ENCODE results near the gene PMEPA1. TPM values are rescaled to one million over a fixed set of nuclear protein-coding genes. Genes with fewer than 3 reads are reported as not detected.
A peak's percentile ranks its signal among the peaks of the same experiment; 100 is the strongest.

The PMEPA1 gene
- total RNA-seq, 4 donors from 2014 or later: 9.6 to 47.5 (median 18.9) TPM

DNA sequence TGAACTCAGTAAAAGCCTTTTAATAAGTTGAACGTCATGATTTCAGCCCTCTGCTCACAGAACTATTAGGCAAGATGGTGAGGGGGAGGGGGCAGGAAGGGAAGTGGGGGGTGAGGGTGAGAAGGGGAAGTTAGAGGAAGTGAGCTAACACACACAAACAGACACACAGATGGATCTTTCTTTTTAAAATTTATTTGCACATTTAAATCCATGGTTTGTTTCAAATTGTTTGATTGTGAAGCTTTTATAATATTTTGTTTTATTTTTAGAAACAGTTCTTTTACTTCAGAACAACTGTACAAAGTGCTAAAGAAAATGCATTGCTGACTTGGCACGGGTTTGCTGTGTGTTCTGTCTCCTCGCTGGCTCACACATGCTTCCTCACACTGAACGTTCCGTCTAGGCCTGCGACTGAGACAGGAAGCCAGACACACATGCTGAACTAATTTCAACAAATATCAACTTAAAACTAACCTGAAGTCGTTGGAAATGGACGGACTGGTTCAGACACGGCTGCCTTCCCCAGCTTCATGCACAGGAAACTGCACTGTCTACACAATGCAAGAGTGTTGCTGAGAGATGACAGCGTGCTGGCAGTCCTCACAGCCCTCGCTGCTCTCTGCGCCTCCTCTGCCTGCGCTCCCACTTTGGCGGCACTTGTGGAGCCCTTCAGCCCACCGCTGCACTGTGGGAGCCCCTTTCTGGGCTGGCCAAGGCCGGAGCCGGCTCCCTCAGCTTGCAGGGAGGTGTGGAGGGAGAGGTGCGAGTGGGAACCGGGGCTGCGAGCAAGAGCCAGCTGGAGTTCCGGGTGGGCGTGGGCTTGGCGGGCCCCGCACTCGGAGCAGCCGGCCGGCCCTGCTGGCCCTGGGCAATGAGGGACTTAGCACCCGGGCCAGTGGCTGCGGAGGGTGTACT is 81.5 kb downstream of the PMEPA1 start:
- peaks cover 0 to 25% (median 11%) of the 10 kb centered on the region in 3 donors for H3K4me1 ChIP-seq
- peak overlapping the region in 1 of 2 donors; percentile 23 for H3K4me3 ChIP-seq
- H3K36me3 ChIP-seq: no peaks in the 10 kb centered on the region
- WGBS, 2 donors (ENCODE audit: low coverage in 1 of 2): 13 to 29% methylated on average over 5 to 11 of the region's 29 CpGs
- TF ChIP-seq EP300 (IDR thresholded peaks at IDR 0.05): no peak
- no peak for TF ChIP-seq POLR2AphosphoS5 (IDR thresholded peaks at IDR 0.05)
- no peak for TF ChIP-seq POLR2A (IDR thresholded peaks at IDR 0.05)
- TF ChIP-seq, protein P1, sequence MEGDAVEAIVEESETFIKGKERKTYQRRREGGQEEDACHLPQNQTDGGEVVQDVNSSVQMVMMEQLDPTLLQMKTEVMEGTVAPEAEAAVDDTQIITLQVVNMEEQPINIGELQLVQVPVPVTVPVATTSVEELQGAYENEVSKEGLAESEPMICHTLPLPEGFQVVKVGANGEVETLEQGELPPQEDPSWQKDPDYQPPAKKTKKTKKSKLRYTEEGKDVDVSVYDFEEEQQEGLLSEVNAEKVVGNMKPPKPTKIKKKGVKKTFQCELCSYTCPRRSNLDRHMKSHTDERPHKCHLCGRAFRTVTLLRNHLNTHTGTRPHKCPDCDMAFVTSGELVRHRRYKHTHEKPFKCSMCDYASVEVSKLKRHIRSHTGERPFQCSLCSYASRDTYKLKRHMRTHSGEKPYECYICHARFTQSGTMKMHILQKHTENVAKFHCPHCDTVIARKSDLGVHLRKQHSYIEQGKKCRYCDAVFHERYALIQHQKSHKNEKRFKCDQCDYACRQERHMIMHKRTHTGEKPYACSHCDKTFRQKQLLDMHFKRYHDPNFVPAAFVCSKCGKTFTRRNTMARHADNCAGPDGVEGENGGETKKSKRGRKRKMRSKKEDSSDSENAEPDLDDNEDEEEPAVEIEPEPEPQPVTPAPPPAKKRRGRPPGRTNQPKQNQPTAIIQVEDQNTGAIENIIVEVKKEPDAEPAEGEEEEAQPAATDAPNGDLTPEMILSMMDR (IDR thresholded peaks at IDR 0.05): no peak
- H3K27me3 ChIP-seq: peaks cover 12% of the 10 kb centered on the region
- peaks cover 0 to 6% (median 0%) of the 10 kb centered on the region in 3 donors for H3K9me3 ChIP-seq
- ATAC-seq: peak; percentile 84
- H3K27ac ChIP-seq: peak overlapping the region in 3 of 4 donors; percentile 68 to 77 (median 71)

DNA sequence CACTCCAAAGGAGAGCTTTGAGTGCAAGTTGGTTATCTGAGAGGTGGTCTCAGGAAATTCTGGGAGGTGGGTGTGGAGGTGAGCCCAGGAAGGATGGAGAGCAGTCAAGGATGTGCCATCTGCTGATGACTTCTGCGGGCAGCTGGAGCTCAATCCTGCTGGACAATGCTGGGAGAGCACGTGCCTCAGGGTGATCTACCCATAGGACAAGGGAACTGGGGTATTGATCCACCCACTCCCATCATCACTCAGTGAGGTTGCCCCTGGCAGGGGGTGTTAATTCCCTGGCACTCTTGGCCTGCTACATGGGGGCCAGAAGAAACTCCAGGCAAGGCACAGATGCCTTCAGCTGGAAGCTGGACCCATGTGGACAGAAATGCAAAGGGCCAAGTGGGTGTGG is 82.5 kb downstream of the PMEPA1 start:
- peak overlapping the region in 3 of 4 donors; percentile 68 to 77 (median 71) for H3K27ac ChIP-seq
- no peak for ATAC-seq
- TF ChIP-seq, protein P1 (IDR thresholded peaks at IDR 0.05): no peak
- TF ChIP-seq POLR2AphosphoS5 (IDR thresholded peaks at IDR 0.05): no peak
- no peaks in the 10 kb centered on the region for H3K36me3 ChIP-seq
- no peak overlapping the region for H3K4me3 ChIP-seq
- peaks cover 17% of the 10 kb centered on the region for H3K27me3 ChIP-seq
- no CpG with 5 or more reads among the region's 2 CpGs for WGBS, 2 donors (ENCODE audit: low coverage in 1 of 2)
- H3K4me1 ChIP-seq: peaks cover 0 to 25% (median 11%) of the 10 kb centered on the region in 3 donors
- peaks cover 0 to 6% (median 0%) of the 10 kb centered on the region in 3 donors for H3K9me3 ChIP-seq

DNA sequence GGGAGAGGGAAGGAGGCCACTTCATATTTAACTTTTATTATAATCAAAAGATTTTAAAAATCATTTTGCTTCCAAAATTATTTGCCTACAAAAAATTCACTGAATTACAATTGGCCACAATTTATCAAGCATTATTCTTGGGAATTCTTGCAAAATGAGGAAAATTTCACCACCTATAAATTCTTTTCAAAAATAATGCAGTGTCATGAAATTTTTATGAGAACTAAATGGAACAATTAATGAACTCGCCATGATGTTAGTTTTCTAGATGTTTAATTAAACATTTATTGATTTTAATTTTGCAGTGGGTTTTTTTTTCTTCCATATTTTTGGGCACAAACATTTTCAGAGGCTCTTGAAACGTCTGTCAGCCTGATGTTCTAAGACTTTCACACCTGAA is 83.8 kb downstream of the PMEPA1 start:
- WGBS, 2 donors (ENCODE audit: low coverage in 1 of 2): 72 to 80% methylated on average over 2 of the region's 2 CpGs

DNA sequence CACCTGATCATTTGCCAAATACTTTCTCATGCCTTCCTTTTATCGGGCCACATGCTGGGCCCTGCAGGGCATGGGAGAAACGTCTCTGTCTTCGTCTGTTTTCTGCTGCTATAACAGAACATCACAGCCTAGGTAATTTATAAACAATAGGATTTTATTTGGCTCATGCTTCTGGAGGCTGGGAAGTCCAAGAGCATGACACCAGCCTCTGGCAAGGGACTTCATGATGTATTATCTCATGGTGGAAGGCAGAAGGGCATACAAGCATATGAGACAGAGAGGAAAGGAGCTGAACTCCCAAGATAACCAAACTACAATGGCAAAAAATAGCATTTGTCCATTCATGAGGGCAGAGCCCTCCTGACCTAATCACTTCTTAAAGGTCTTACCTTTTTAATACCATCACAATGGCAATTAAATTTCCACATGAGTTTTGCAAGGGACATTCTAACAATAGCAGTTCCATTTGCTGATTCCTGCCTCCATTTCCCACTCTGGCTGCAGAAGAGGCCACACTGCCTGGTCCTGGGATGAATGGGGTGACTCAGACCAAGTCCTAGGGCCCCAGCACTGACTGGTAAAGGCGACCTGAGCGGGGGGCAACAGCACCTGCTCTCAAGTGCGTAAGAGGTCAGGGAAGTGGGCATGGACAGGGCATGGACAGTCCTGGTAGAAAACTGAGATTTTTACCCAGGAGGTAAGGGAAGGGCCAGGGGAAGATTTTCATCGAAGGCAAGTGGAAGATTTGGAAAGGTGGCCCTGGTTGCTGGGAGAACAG is 84.4 kb downstream of the PMEPA1 start:
- 87 to 98% methylated on average over 3 to 7 of the region's 7 CpGs for WGBS, 2 donors (ENCODE audit: low coverage in 1 of 2)
- ATAC-seq: no peak
- Histone ChIP-seq H3K9me3 (peaks cover 0 to 6% (median 0%) of the 10 kb centered on the region in 3 donors), H3K27ac (no peak overlapping the region), H3K36me3 (no peaks in the 10 kb centered on the region), H3K4me3 (no peak overlapping the region), H3K27me3 (peaks cover 20% of the 10 kb centered on the region), H3K4me1 (peaks cover 0 to 25% (median 11%) of the 10 kb centered on the region in 3 donors)
- TF ChIP-seq POLR2A (IDR thresholded peaks at IDR 0.05) (no peak), EP300 (IDR thresholded peaks at IDR 0.05) (no peak), POLR2AphosphoS5 (IDR thresholded peaks at IDR 0.05) (no peak)
- TF ChIP-seq, protein P1 (IDR thresholded peaks at IDR 0.05): no peak

More for the DNA sequence above, 83.8 kb downstream of the PMEPA1 start:
- Histone ChIP-seq H3K27ac (no peak overlapping the region), H3K27me3 (peaks cover 20% of the 10 kb centered on the region), H3K4me3 (no peak overlapping the region), H3K4me1 (peaks cover 0 to 25% (median 11%) of the 10 kb centered on the region in 3 donors), H3K9me3 (peaks cover 0 to 6% (median 0%) of the 10 kb centered on the region in 3 donors), H3K36me3 (no peaks in the 10 kb centered on the region)
- no peak for ATAC-seq
- no peak for TF ChIP-seq EP300 (IDR thresholded peaks at IDR 0.05)
- TF ChIP-seq, protein P1 (IDR thresholded peaks at IDR 0.05): no peak
- TF ChIP-seq POLR2AphosphoS5 (IDR thresholded peaks at IDR 0.05): no peak
- no peak for TF ChIP-seq POLR2A (IDR thresholded peaks at IDR 0.05)
